Measurements from ENCODE around the gene TBL3.

DNA sequence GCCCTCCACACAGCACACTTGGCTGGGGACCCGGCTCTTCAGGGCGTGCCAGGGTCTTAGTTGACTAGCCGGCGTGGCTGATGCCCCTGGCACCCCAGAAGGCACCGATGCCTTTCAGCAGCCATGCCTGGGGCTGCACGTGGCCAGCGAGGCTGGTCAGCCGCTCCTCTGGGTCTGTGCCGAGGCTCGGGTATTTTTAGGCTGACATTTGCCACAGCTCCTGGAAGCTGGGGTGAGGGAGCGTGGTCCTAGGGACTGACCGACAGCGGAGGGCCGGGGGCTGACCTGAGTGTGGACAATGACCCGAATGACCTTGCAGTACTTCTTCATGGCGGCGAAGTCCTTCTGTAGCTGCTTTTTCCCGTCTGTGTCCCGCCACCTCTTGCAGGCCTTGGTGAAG is 21.3 kb upstream of the TBL3 start:
- TF ChIP-seq, protein P1, sequence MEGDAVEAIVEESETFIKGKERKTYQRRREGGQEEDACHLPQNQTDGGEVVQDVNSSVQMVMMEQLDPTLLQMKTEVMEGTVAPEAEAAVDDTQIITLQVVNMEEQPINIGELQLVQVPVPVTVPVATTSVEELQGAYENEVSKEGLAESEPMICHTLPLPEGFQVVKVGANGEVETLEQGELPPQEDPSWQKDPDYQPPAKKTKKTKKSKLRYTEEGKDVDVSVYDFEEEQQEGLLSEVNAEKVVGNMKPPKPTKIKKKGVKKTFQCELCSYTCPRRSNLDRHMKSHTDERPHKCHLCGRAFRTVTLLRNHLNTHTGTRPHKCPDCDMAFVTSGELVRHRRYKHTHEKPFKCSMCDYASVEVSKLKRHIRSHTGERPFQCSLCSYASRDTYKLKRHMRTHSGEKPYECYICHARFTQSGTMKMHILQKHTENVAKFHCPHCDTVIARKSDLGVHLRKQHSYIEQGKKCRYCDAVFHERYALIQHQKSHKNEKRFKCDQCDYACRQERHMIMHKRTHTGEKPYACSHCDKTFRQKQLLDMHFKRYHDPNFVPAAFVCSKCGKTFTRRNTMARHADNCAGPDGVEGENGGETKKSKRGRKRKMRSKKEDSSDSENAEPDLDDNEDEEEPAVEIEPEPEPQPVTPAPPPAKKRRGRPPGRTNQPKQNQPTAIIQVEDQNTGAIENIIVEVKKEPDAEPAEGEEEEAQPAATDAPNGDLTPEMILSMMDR (conservative IDR thresholded peaks at IDR 0.05; ENCODE audit: low read length), result no peak
- TF ChIP-seq EZH2phosphoT487 (IDR thresholded peaks at IDR 0.05; ENCODE audit: borderline replicate concordance), result no peak
